Large intestine (tissue), 12 donors: ENCODE measurements around the gene KCTD5. TPM values are rescaled to one million over a fixed set of nuclear protein-coding genes. Genes with fewer than 3 reads are reported as not detected.
"Not testable (repeated sequence)": the region's sequence is repeated elsewhere in the genome, so short reads cannot be mapped to it uniquely, and the experiment has no call there.

Source experiments
- DNase-seq, 2 donors: peaks; one replicate each; pipeline versions ENCODE4 v3.0.0 to v3.0.0-alpha.2; 2013
- H3K27ac ChIP-seq: one replicate; pipeline ENCODE4 v1.5.1; 2013; ENCODE audit warnings: low read length
- H3K27me3 ChIP-seq: 2 replicates; pipeline ENCODE4 v1.6.1; 2013; ENCODE audit warnings: low read length; ENCODE audit not compliant: control insufficient read depth, insufficient read depth
- H3K36me3 ChIP-seq: 2 replicates; pipeline ENCODE4 v1.6.1; 2013; ENCODE audit warnings: low read length; ENCODE audit not compliant: control insufficient read depth, insufficient read depth
- H3K4me1 ChIP-seq: one replicate; pipeline ENCODE4 v1.6.1; 2013; ENCODE audit warnings: low read length; ENCODE audit not compliant: control insufficient read depth, insufficient read depth
- H3K4me3 ChIP-seq: one replicate; pipeline ENCODE4 v1.5.1; 2013; ENCODE audit warnings: low read length
- H3K9me3 ChIP-seq: one replicate; pipeline ENCODE4 v1.6.1; 2013; ENCODE audit warnings: mild to moderate bottlenecking, low read depth, low read length, moderate library complexity; ENCODE audit not compliant: control insufficient read depth
- WGBS: methylation state at CpG from one replicate; pipeline ENCODE4 v1.1.5; 2013; ENCODE audit warnings: low lambda C conversion rate; ENCODE audit not compliant: insufficient coverage; 5-methylcytosine and 5-hydroxymethylcytosine counted together
- long read RNA-seq, 11 donors: transcript quantifications; one replicate each; lab custom pipeline, GENCODE V29; 2026
- polyA plus RNA-seq: library from polyadenylated mRNA; unstranded; fragments of 120-200 nt; gene quantifications from one replicate; pipeline ENCODE4 v1.2.1, GENCODE V29; 2013

Gene KCTD5
- polyA plus RNA-seq: 20.0 TPM
- long read RNA-seq, donor 1, transcript KCTD5-201 (6 exons, 2,482 nt): major isoform, 6 of 6 reads
- long read RNA-seq, donor 1, partial matches to known transcripts: 0 of 6 reads
- long read RNA-seq, donor 1, other reads (novel, unspliced or antisense): 0 of 6 reads
- long read RNA-seq, donor 2, transcript KCTD5-201 (6 exons, 2,482 nt): major isoform, 10 of 10 reads
- long read RNA-seq, donor 2, partial matches to known transcripts: 0 of 10 reads
- long read RNA-seq, donor 2, other reads (novel, unspliced or antisense): 0 of 10 reads
- long read RNA-seq, donor 3: 0 reads
- long read RNA-seq, donor 4: 0 reads
- long read RNA-seq, donor 5, transcript KCTD5-201 (6 exons, 2,482 nt): major isoform, 5 of 5 reads
- long read RNA-seq, donor 5, partial matches to known transcripts: 0 of 5 reads
- long read RNA-seq, donor 5, other reads (novel, unspliced or antisense): 0 of 5 reads
- long read RNA-seq, donor 6, transcript KCTD5-201 (6 exons, 2,482 nt): major isoform, 11 of 11 reads
- long read RNA-seq, donor 6, partial matches to known transcripts: 0 of 11 reads
- long read RNA-seq, donor 6, other reads (novel, unspliced or antisense): 0 of 11 reads
- long read RNA-seq, donor 7, partial matches to known transcripts: 0 of 1 reads
- long read RNA-seq, donor 7, other reads (novel, unspliced or antisense): 0 of 1 reads
- long read RNA-seq, donor 8, transcript KCTD5-201 (6 exons, 2,482 nt): major isoform, 11 of 11 reads
- long read RNA-seq, donor 8, partial matches to known transcripts: 0 of 11 reads
- long read RNA-seq, donor 8, other reads (novel, unspliced or antisense): 0 of 11 reads
- long read RNA-seq, donor 9, transcript KCTD5-201 (6 exons, 2,482 nt): major isoform, 9 of 17 reads
- long read RNA-seq, donor 9, partial matches to known transcripts: 8 of 17 reads
- long read RNA-seq, donor 9, other reads (novel, unspliced or antisense): 0 of 17 reads
- long read RNA-seq, donor 10, transcript KCTD5-201 (6 exons, 2,482 nt): major isoform, 15 of 15 reads
- long read RNA-seq, donor 10, partial matches to known transcripts: 0 of 15 reads
- long read RNA-seq, donor 10, other reads (novel, unspliced or antisense): 0 of 15 reads
- long read RNA-seq, donor 11, transcript KCTD5-201 (6 exons, 2,482 nt): major isoform, 6 of 6 reads
- long read RNA-seq, donor 11, partial matches to known transcripts: 0 of 6 reads
- long read RNA-seq, donor 11, other reads (novel, unspliced or antisense): 0 of 6 reads

GRCh38 chr16:2682209-2683021 is at the start of gene KCTD5:
KCTD5 (plus strand) TSS chr16:2682523; CDS start chr16:2682549, 26 bp downstream.
- Histone ChIP-seq H3K4me3 (peak within 1 kb of the TSS; percentile 100), H3K4me1 (peaks cover 10% of the 10 kb centered on the region), H3K36me3 (no peaks in the 10 kb centered on the region), H3K27me3 (no peaks in the 10 kb centered on the region), H3K9me3 (no peaks in the 10 kb centered on the region), H3K27ac (peak within 1 kb of the TSS; percentile 88)
- peak; percentile 96 to 97 for DNase-seq
- no CpG with 5 or more reads among the region's 73 CpGs for WGBS

- H3K36me3 ChIP-seq, H3K4me3 ChIP-seq, H3K9me3 ChIP-seq, H3K4me1 ChIP-seq, DNase-seq, H3K27me3 ChIP-seq, H3K27ac ChIP-seq: not testable (repeated sequence)
- WGBS: no CpG with 5 or more reads among the region's 12 CpGs
Observed at GRCh38 chr16:2639071-2639721, 43.1 kb upstream of the KCTD5 start.

GRCh38 chr16:2639722-2640072 is 42.6 kb upstream of the KCTD5 start:
- not testable (repeated sequence) for DNase-seq, H3K9me3 ChIP-seq, H3K4me3 ChIP-seq, H3K4me1 ChIP-seq, H3K36me3 ChIP-seq, H3K27me3 ChIP-seq, H3K27ac ChIP-seq
- WGBS: no CpG with 5 or more reads among the region's 9 CpGs

GRCh38 chr16:2642561-2642960 is 39.8 kb upstream of the KCTD5 start:
- not testable (repeated sequence) for H3K9me3 ChIP-seq, DNase-seq, H3K27ac ChIP-seq, H3K36me3 ChIP-seq, H3K4me1 ChIP-seq, H3K4me3 ChIP-seq, H3K27me3 ChIP-seq
- WGBS: no CpG with 5 or more reads among the region's 17 CpGs

GRCh38 chr16:2644754-2645453 is 37.4 kb upstream of the KCTD5 start:
- WGBS: no CpG with 5 or more reads among the region's 12 CpGs
- H3K36me3 ChIP-seq, H3K4me1 ChIP-seq, H3K9me3 ChIP-seq, DNase-seq, H3K27ac ChIP-seq, H3K4me3 ChIP-seq, H3K27me3 ChIP-seq: not testable (repeated sequence)

GRCh38 chr16:2651268-2651871 is 31.0 kb upstream of the KCTD5 start:
- WGBS: no CpG with 5 or more reads among the region's 14 CpGs
- H3K4me1 ChIP-seq, H3K9me3 ChIP-seq, DNase-seq, H3K36me3 ChIP-seq, H3K27me3 ChIP-seq, H3K4me3 ChIP-seq, H3K27ac ChIP-seq: not testable (repeated sequence)

GRCh38 chr16:2653915-2654314 is 28.4 kb upstream of the KCTD5 start:
- not testable (repeated sequence) for H3K4me3 ChIP-seq, H3K4me1 ChIP-seq, H3K27ac ChIP-seq, H3K9me3 ChIP-seq, DNase-seq, H3K36me3 ChIP-seq
- peaks cover 14% of the 10 kb centered on the region for H3K27me3 ChIP-seq
- WGBS: no CpG with 5 or more reads among the region's 13 CpGs

- not testable (repeated sequence) for H3K36me3 ChIP-seq, H3K4me3 ChIP-seq, H3K27ac ChIP-seq, DNase-seq, H3K4me1 ChIP-seq, H3K9me3 ChIP-seq
- peaks cover 14% of the 10 kb centered on the region for H3K27me3 ChIP-seq
- no CpG with 5 or more reads among the region's 8 CpGs for WGBS
Observed at GRCh38 chr16:2654949-2655348, 27.4 kb upstream of the KCTD5 start.

- peak in 1 of 2 donors; percentile 2 for DNase-seq
- no peaks in the 10 kb centered on the region for H3K9me3 ChIP-seq
- peaks cover under 1% of the 10 kb centered on the region for H3K36me3 ChIP-seq
- no peaks in the 10 kb centered on the region for H3K4me1 ChIP-seq
- H3K27ac ChIP-seq: no peak overlapping the region
- WGBS: no CpG with 5 or more reads among the region's 2 CpGs
- peaks cover 14% of the 10 kb centered on the region for H3K27me3 ChIP-seq
- H3K4me3 ChIP-seq: no peak overlapping the region
Observed at GRCh38 chr16:2656985-2657384, 25.3 kb upstream of the KCTD5 start.
